SK-N-SH treated with all-trans-retinoic acid at 6 μM for 48 hours (cell line): ENCODE results near the gene SMYD4.

Source experiments
- BACH2 ChIP-seq: fragments of 250-450 bp; sonication (Bioruptor Pico); IDR thresholded peaks from 2 replicates; pipeline ENCODE4 v1.9.0; 2021; ENCODE audit warnings: mild to moderate bottlenecking, borderline replicate concordance
- ESRRG ChIP-seq: fragments of 250-450 bp; sonication (Bioruptor Pico); IDR thresholded peaks from 2 replicates; pipeline ENCODE4 v1.6.1; 2021; ENCODE audit warnings: mild to moderate bottlenecking
- GLIS3 ChIP-seq: fragments of 250-450 bp; sonication (Bioruptor Pico); IDR thresholded peaks from 2 replicates; pipeline ENCODE4 v1.5.0; 2020; ENCODE audit warnings: mild to moderate bottlenecking, moderate library complexity
- ISL1 ChIP-seq: fragments of 250-450 bp; sonication (Bioruptor Pico); IDR thresholded peaks from 2 replicates; pipeline ENCODE4 v2.1.2; 2022; ENCODE audit warnings: mild to moderate bottlenecking, moderate library complexity
- RARB ChIP-seq: fragments of 250-450 bp; sonication (Bioruptor Pico); IDR thresholded peaks from 2 replicates; pipeline ENCODE4 v1.8.0; 2021; ENCODE audit warnings: mild to moderate bottlenecking, moderate library complexity
- TCF4 ChIP-seq: fragments of 250-450 bp; sonication (Bioruptor Pico); IDR thresholded peaks from 2 replicates; pipeline ENCODE4 v1.8.0; 2021; ENCODE audit warnings: mild to moderate bottlenecking, moderate library complexity, borderline replicate concordance
- ZC3H10 ChIP-seq: fragments of 250-450 bp; sonication (Bioruptor Pico); IDR thresholded peaks from 2 replicates; pipeline ENCODE4 v1.5.1; 2021; ENCODE audit warnings: mild to moderate bottlenecking, moderate library complexity
- ZFP3 ChIP-seq: fragments of 250-450 bp; sonication (Bioruptor Pico); IDR thresholded peaks from 2 replicates; pipeline ENCODE4 v1.5.0; 2020; ENCODE audit warnings: mild to moderate bottlenecking, moderate library complexity
- ZFP30 ChIP-seq: fragments of 450-650 bp; formaldehyde crosslinking; IDR thresholded peaks from 2 replicates; pipeline ENCODE4 v1.5.0; 2022; ENCODE audit warnings: mild to moderate bottlenecking, moderate library complexity
- ZNF565 ChIP-seq: fragments of 450-650 bp; formaldehyde crosslinking; conservative IDR thresholded peaks from 2 replicates; pipeline ENCODE4 v1.5.0; 2020; ENCODE audit warnings: low read depth, mild to moderate bottlenecking, moderate library complexity
- ZNF8 ChIP-seq: fragments of 450-650 bp; formaldehyde crosslinking; IDR thresholded peaks from 2 replicates; pipeline ENCODE4 v1.5.0; 2020; ENCODE audit warnings: mild to moderate bottlenecking, moderate library complexity
- TF ChIP-seq, protein P1 (sequence below): fragments of 250-450 bp; sonication (Bioruptor Pico); IDR thresholded peaks from 2 replicates; pipeline ENCODE4 v1.5.0; 2020; ENCODE audit warnings: mild to moderate bottlenecking, moderate library complexity
- TF ChIP-seq, protein P2 (sequence below): fragments of 250-450 bp; sonication (Bioruptor Pico); IDR thresholded peaks from 2 replicates; pipeline ENCODE4 v1.8.0; 2020; ENCODE audit warnings: mild to moderate bottlenecking, moderate library complexity, borderline replicate concordance
- TF ChIP-seq, protein P3 (sequence below): fragments of 250-450 bp; sonication (Bioruptor Pico); IDR thresholded peaks from 2 replicates; pipeline ENCODE4 v1.5.1; 2020; ENCODE audit warnings: low read depth, mild to moderate bottlenecking, moderate library complexity

DNA sequence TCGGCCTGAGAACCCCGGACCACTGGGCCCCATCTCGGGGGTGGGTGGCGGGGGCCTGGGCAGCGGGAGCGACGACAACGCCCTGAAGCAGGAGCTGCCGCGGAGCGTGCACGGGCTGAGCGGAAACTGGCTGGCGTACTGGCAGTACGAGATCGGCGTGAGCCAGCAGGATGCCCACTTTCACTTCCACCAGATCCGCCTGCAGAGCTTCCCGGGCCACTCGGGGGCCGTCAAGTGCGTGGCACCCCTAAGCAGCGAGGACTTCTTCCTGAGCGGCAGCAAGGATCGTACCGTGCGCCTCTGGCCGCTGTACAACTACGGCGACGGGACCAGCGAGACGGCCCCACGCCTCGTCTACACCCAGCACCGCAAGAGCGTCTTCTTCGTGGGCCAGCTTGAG lies 95.9 kb downstream of the SMYD4 start:
- TF ChIP-seq, protein P1, sequence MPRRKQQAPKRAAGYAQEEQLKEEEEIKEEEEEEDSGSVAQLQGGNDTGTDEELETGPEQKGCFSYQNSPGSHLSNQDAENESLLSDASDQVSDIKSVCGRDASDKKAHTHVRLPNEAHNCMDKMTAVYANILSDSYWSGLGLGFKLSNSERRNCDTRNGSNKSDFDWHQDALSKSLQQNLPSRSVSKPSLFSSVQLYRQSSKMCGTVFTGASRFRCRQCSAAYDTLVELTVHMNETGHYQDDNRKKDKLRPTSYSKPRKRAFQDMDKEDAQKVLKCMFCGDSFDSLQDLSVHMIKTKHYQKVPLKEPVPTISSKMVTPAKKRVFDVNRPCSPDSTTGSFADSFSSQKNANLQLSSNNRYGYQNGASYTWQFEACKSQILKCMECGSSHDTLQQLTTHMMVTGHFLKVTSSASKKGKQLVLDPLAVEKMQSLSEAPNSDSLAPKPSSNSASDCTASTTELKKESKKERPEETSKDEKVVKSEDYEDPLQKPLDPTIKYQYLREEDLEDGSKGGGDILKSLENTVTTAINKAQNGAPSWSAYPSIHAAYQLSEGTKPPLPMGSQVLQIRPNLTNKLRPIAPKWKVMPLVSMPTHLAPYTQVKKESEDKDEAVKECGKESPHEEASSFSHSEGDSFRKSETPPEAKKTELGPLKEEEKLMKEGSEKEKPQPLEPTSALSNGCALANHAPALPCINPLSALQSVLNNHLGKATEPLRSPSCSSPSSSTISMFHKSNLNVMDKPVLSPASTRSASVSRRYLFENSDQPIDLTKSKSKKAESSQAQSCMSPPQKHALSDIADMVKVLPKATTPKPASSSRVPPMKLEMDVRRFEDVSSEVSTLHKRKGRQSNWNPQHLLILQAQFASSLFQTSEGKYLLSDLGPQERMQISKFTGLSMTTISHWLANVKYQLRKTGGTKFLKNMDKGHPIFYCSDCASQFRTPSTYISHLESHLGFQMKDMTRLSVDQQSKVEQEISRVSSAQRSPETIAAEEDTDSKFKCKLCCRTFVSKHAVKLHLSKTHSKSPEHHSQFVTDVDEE (CRISPR knock-in tag), result no peak
- TF ChIP-seq, protein P2, sequence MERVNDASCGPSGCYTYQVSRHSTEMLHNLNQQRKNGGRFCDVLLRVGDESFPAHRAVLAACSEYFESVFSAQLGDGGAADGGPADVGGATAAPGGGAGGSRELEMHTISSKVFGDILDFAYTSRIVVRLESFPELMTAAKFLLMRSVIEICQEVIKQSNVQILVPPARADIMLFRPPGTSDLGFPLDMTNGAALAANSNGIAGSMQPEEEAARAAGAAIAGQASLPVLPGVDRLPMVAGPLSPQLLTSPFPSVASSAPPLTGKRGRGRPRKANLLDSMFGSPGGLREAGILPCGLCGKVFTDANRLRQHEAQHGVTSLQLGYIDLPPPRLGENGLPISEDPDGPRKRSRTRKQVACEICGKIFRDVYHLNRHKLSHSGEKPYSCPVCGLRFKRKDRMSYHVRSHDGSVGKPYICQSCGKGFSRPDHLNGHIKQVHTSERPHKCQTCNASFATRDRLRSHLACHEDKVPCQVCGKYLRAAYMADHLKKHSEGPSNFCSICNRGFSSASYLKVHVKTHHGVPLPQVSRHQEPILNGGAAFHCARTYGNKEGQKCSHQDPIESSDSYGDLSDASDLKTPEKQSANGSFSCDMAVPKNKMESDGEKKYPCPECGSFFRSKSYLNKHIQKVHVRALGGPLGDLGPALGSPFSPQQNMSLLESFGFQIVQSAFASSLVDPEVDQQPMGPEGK (CRISPR knock-in tag), result no peak
- TF ChIP-seq TCF4 (CRISPR knock-in tag) (no peak), ZFP3 (CRISPR knock-in tag) (no peak), ZNF565 (CRISPR knock-in tag) (no peak), ZC3H10 (CRISPR knock-in tag) (no peak), RARB (no peak), GLIS3 (CRISPR knock-in tag) (no peak), ZNF8 (CRISPR knock-in tag) (no peak), ZFP30 (CRISPR knock-in tag) (no peak), ISL1 (CRISPR knock-in tag) (no peak), BACH2 (CRISPR knock-in tag) (no peak), ESRRG (CRISPR knock-in tag) (no peak)
- TF ChIP-seq, protein P3, sequence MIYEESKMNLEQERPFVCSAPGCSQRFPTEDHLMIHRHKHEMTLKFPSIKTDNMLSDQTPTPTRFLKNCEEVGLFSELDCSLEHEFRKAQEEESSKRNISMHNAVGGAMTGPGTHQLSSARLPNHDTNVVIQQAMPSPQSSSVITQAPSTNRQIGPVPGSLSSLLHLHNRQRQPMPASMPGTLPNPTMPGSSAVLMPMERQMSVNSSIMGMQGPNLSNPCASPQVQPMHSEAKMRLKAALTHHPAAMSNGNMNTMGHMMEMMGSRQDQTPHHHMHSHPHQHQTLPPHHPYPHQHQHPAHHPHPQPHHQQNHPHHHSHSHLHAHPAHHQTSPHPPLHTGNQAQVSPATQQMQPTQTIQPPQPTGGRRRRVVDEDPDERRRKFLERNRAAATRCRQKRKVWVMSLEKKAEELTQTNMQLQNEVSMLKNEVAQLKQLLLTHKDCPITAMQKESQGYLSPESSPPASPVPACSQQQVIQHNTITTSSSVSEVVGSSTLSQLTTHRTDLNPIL (CRISPR knock-in tag), result no peak
